OCI-LY7 (cell line): Measurements from ENCODE around the gene NLGN1. TPM values are rescaled to one million over a fixed set of nuclear protein-coding genes. Genes with fewer than 3 reads are reported as not detected.

ENCODE experiments used
- BruUV-seq: library from RNA; stranded (reverse); fragments of 400-500 nt; replicated peaks from 2 replicates; lab custom pipeline; 2021; lab: Mats Ljungman, UMichigan
- CTCF ChIA-PET: fragments of 300-600 bp; sonication (Branson Sonifier 250); formaldehyde crosslinking; loops from one replicate; lab custom pipeline; 2022; ENCODE audit warnings: antibody characterized with exemption; ENCODE audit not compliant: unreplicated experiment; lab: Charles Lee
- POLR2A ChIA-PET: fragments of 300-600 bp; sonication (Branson Sonifier 250); formaldehyde crosslinking; loops from one replicate; lab custom pipeline; 2022; ENCODE audit warnings: antibody characterized with exemption; lab: Charles Lee
- DNase-seq: peaks from one replicate; pipeline ENCODE4 v3.0.0-alpha.2; 2015; ENCODE audit warnings: low spot score
- H2AFZ ChIP-seq: fragments of 200-600 bp; sonication (generic), shearing (Covaris generic); 2 replicates; pipeline ENCODE4 v1.6.1; 2014; ENCODE audit warnings: mild to moderate bottlenecking, antibody characterized with exemption, low read length, moderate library complexity
- H3K27ac ChIP-seq: fragments of 200-600 bp; sonication (generic); 2 replicates; pipeline ENCODE4 v1.5.1; 2014; ENCODE audit warnings: mixed run types, low read depth, mild to moderate bottlenecking, moderate library complexity, low read length, inconsistent platforms; ENCODE audit not compliant: poor library complexity, severe bottlenecking
- H3K36me3 ChIP-seq: fragments of 200-600 bp; sonication (generic); 2 replicates; pipeline ENCODE4 v1.6.1; 2014; ENCODE audit warnings: mild to moderate bottlenecking, antibody characterized with exemption, low read length, moderate library complexity, mixed read lengths; ENCODE audit not compliant: insufficient read depth
- H3K4me1 ChIP-seq: fragments of 200-600 bp; sonication (generic); 2 replicates; pipeline ENCODE4 v1.5.1; 2014; ENCODE audit warnings: mild to moderate bottlenecking, low read length; ENCODE audit not compliant: insufficient read depth, poor library complexity, severe bottlenecking
- H3K4me2 ChIP-seq: fragments of 200-600 bp; sonication (generic); 2 replicates; pipeline ENCODE4 v1.6.1; 2014; ENCODE audit warnings: mild to moderate bottlenecking, low read length
- H3K4me3 ChIP-seq: fragments of 200-600 bp; sonication (generic); 2 replicates; pipeline ENCODE4 v1.5.1; 2014; ENCODE audit warnings: mild to moderate bottlenecking, low read depth, low read length; ENCODE audit not compliant: poor library complexity, severe bottlenecking
- H3K79me2 ChIP-seq: fragments of 200-600 bp; sonication (generic); 2 replicates; pipeline ENCODE4 v1.6.1; 2016; ENCODE audit warnings: low read depth, mild to moderate bottlenecking, low read length, moderate library complexity, mixed read lengths; ENCODE audit not compliant: insufficient read depth
- H3K9me2 ChIP-seq: fragments of 200-600 bp; sonication (generic); 2 replicates; pipeline ENCODE4 v1.6.1; 2016; ENCODE audit warnings: mild to moderate bottlenecking, low read length, mixed read lengths; ENCODE audit not compliant: insufficient read depth
- H3K9me3 ChIP-seq: fragments of 200-600 bp; sonication (generic); 2 replicates; pipeline ENCODE4 v1.6.1; 2014; ENCODE audit warnings: mild to moderate bottlenecking, mixed run types, low read length, mixed read lengths
- H4K20me1 ChIP-seq: fragments of 200-600 bp; sonication (generic); 2 replicates; pipeline ENCODE4 v1.6.1; 2014; ENCODE audit warnings: mild to moderate bottlenecking, antibody characterized with exemption, low read length, moderate library complexity, mixed read lengths; ENCODE audit not compliant: insufficient read depth
- CTCF ChIP-seq: fragments of 200-600 bp; sonication (generic); conservative IDR thresholded peaks from 2 replicates; pipeline ENCODE4 v1.5.1; 2014; ENCODE audit warnings: mild to moderate bottlenecking, antibody characterized with exemption, low read length, moderate library complexity, mixed read lengths
- EZH2phosphoT487 ChIP-seq: fragments of 200-600 bp; sonication (generic); IDR thresholded peaks from 2 replicates; pipeline ENCODE4 v1.6.1; 2018; ENCODE audit warnings: low read depth, borderline replicate concordance, mild to moderate bottlenecking, mixed run types, antibody characterized with exemption, low read length, moderate library complexity, mixed read lengths
- intact Hi-C: fragments of 100-400 bp; cut with micrococcal nuclease; formaldehyde crosslinking; loops from one replicate; pipeline ENCODE4 v1.10.0; 2022; ENCODE audit not compliant: unreplicated experiment
- total RNA-seq, 2 experiments: library from RNA; depleted of rRNA in 1 of 2; stranded (reverse); fragments of >200 nt in 1 of 2; shearing (Covaris generic) in 1 of 2; gene quantifications; 2 replicates each; pipeline ENCODE4 v1.2.3, GENCODE V29; 2014 to 2022

NLGN1 gene
- total RNA-seq, 2 experiments from 2014 or later, result not detected

- peaks cover 6% of the 10 kb centered on the region; the same call in 1 of the 2 replicates for H3K9me3 ChIP-seq
- no peaks in the 10 kb centered on the region for H4K20me1 ChIP-seq
- no peak overlapping the region for H3K27ac ChIP-seq
- intact Hi-C loops, result no loop called here
- no peak overlapping the region for H2AFZ ChIP-seq
- BruUV-seq, result no TSS peak
- no peak overlapping the region for H3K4me3 ChIP-seq
- ChIA-PET CTCF (no interaction called here), POLR2A (no interaction called here)
- TF ChIP-seq EZH2phosphoT487 (no peak), CTCF (no peak)
- H3K4me1 ChIP-seq, result no peaks in the 10 kb centered on the region
- no peaks in the 10 kb centered on the region for H3K79me2 ChIP-seq
- H3K9me2 ChIP-seq, result no peaks in the 10 kb centered on the region
- H3K4me2 ChIP-seq, result no peak overlapping the region
- H3K36me3 ChIP-seq, result no peaks in the 10 kb centered on the region
- no peak for DNase-seq
These were observed 928.5 kb downstream of the NLGN1 start for GRCh38 chr3:174325834-174326700.

GRCh38 chr3:174329321-174329720, 931.8 kb downstream of the NLGN1 start:
- H2AFZ ChIP-seq, result no peak overlapping the region

More at GRCh38 chr3:174329321-174329720, 931.8 kb downstream of the NLGN1 start:
- Histone ChIP-seq H3K9me2 (no peaks in the 10 kb centered on the region), H3K4me2 (no peak overlapping the region), H4K20me1 (no peaks in the 10 kb centered on the region), H3K4me3 (no peak overlapping the region), H3K79me2 (no peaks in the 10 kb centered on the region), H3K27ac (no peak overlapping the region), H3K4me1 (no peaks in the 10 kb centered on the region), H3K36me3 (no peaks in the 10 kb centered on the region), H3K9me3 (no peaks in the 10 kb centered on the region)
- no peak for DNase-seq
- POLR2A ChIA-PET, result no interaction called here
- CTCF ChIA-PET, result no interaction called here
- TF ChIP-seq EZH2phosphoT487 (no peak), CTCF (no peak)
- intact Hi-C loops, result no loop called here
- BruUV-seq, result no TSS peak
